Ascending aorta (tissue), 2 donors: ENCODE data around the gene GOLGA7B. TPM values are rescaled to one million over a fixed set of nuclear protein-coding genes. Genes with fewer than 3 reads are reported as not detected.

ENCODE experiments used
- DNase-seq, 2 donors: peaks; one replicate each; pipeline ENCODE4 v3.0.0-alpha.2; 2019; ENCODE audit warnings: low spot score in 2 of 2
- H3K27ac ChIP-seq, 2 donors: fragments of 200-600 bp; sonication (generic); one replicate each; pipeline ENCODE4 v1.5.1; 2016 to 2017; ENCODE audit warnings: mild to moderate bottlenecking in 1 of 2
- H3K27me3 ChIP-seq: fragments of 200-600 bp; sonication (generic); one replicate; pipeline ENCODE4 v1.5.1; 2017
- H3K36me3 ChIP-seq, 2 donors: fragments of 200-600 bp; sonication (generic); one replicate each; pipeline ENCODE4 v1.5.1; 2016
- H3K4me1 ChIP-seq, 2 donors: fragments of 200-600 bp; sonication (generic); one replicate each; pipeline ENCODE4 v1.5.1; 2016 to 2017; ENCODE audit warnings: mild to moderate bottlenecking in 1 of 2
- H3K4me3 ChIP-seq, 2 donors: fragments of 200-600 bp; sonication (generic); one replicate each; pipeline ENCODE4 v1.5.1; 2016 to 2017; ENCODE audit warnings: mild to moderate bottlenecking in 1 of 2
- H3K9me3 ChIP-seq, 2 donors: fragments of 200-600 bp; sonication (generic); one replicate each; pipeline ENCODE4 v1.5.1; 2016
- CTCF ChIP-seq, 3 experiments: fragments of 200-600 bp in 2 of 3; fragments of 450-650 bp in 1 of 3; sonication (generic) in 2 of 3; IDR thresholded peaks; one replicate each; pipeline ENCODE4 v1.5.1; 2016 to 2019; ENCODE audit warnings: antibody characterized with exemption in 3 of 3, mild to moderate bottlenecking in 1 of 3, moderate library complexity in 1 of 3
- intact Hi-C: fragments of 100-400 bp; cut with DNase I; formaldehyde crosslinking; loops from one replicate; pipeline ENCODE4 v1.15.1; 2023
- total RNA-seq: library from RNA; depleted of rRNA; stranded (reverse); fragments of >200 nt; gene quantifications from one replicate; pipeline ENCODE4 v1.1.0, GENCODE V29; 2016

GOLGA7B gene
- total RNA-seq, 1 donor from 2014 or later, result 0.11 TPM

GRCh38 chr10:97863808-97864207, 14.2 kb downstream of the GOLGA7B start:
- intact Hi-C loops, result no loop called here
- Histone ChIP-seq H3K4me3 (no peak overlapping the region), H3K9me3 (no peaks in the 10 kb centered on the region), H3K36me3 (no peaks in the 10 kb centered on the region), H3K4me1 (peaks cover 0 to under 1% of the 10 kb centered on the region in 2 donors), H3K27me3 (no peaks in the 10 kb centered on the region), H3K27ac (no peak overlapping the region)
- TF ChIP-seq CTCF (IDR thresholded peaks at IDR 0.05), result no peak
- no peak for DNase-seq

GRCh38 chr10:97865488-97865887, 15.8 kb downstream of the GOLGA7B start:
- no peaks in the 10 kb centered on the region for H3K36me3 ChIP-seq
- intact Hi-C loops, result no loop called here
- H3K9me3 ChIP-seq, result no peaks in the 10 kb centered on the region
- peaks cover 0 to 7% of the 10 kb centered on the region in 2 donors for H3K4me1 ChIP-seq
- H3K27me3 ChIP-seq, result no peaks in the 10 kb centered on the region
- no peak overlapping the region for H3K4me3 ChIP-seq
- no peak overlapping the region for H3K27ac ChIP-seq
- no peak for TF ChIP-seq CTCF (IDR thresholded peaks at IDR 0.05)
- no peak for DNase-seq

GRCh38 chr10:97866524-97867219, 17.0 kb downstream of the GOLGA7B start:
- no peak for TF ChIP-seq CTCF (IDR thresholded peaks at IDR 0.05)
- H3K4me1 ChIP-seq, result peaks cover 0 to 7% of the 10 kb centered on the region in 2 donors
- no peak for DNase-seq
- H3K36me3 ChIP-seq, result no peaks in the 10 kb centered on the region
- no peak overlapping the region for H3K27ac ChIP-seq
- no peaks in the 10 kb centered on the region for H3K27me3 ChIP-seq
- intact Hi-C loops, result no loop called here
- no peak overlapping the region for H3K4me3 ChIP-seq
- no peaks in the 10 kb centered on the region for H3K9me3 ChIP-seq

- Histone ChIP-seq H3K9me3 (no peaks in the 10 kb centered on the region), H3K27me3 (no peaks in the 10 kb centered on the region), H3K4me3 (no peak overlapping the region), H3K4me1 (peaks cover 0 to 7% of the 10 kb centered on the region in 2 donors), H3K27ac (no peak overlapping the region), H3K36me3 (no peaks in the 10 kb centered on the region)
- no peak for DNase-seq
- no peak for TF ChIP-seq CTCF (IDR thresholded peaks at IDR 0.05)
- intact Hi-C loops, result no loop called here
Measured at GRCh38 chr10:97867220-97867800, 17.7 kb downstream of the GOLGA7B start.

- H3K36me3 ChIP-seq, result no peaks in the 10 kb centered on the region
- H3K27me3 ChIP-seq, result no peaks in the 10 kb centered on the region
- no peak overlapping the region for H3K4me3 ChIP-seq
- no peak overlapping the region for H3K27ac ChIP-seq
- peaks cover 0 to 7% of the 10 kb centered on the region in 2 donors for H3K4me1 ChIP-seq
- intact Hi-C loops, result no loop called here
- no peak for TF ChIP-seq CTCF (IDR thresholded peaks at IDR 0.05)
- H3K9me3 ChIP-seq, result no peaks in the 10 kb centered on the region
- no peak for DNase-seq
Measured at GRCh38 chr10:97868134-97868685, 18.6 kb downstream of the GOLGA7B start.
